Measurements from ENCODE around the gene SNX14.

DNA sequence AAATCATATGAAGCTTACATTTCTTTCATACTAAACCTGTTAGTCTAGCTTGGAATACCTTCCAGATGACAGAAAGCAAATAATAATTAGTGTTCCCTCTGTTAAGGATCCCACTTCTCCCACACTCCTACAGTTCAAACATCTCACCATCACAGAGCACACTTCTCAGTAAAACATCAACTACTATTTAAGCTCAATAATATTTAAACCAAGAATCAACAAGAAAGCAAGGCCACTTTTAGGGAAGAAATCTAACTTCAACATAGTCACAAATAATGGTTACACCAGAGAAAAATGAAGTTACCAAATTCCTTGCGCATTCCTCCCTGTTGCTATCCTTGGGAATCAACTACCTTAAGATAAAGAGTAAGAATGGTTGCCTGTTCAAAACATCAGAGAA lies 1.6 kb downstream of the SNX14 start:
- TF ChIP-seq EZH2 (IDR thresholded peaks at IDR 0.05; ENCODE audit: borderline replicate concordance, low read depth, low read length, poor library complexity, severe bottlenecking): no peak
- TF ChIP-seq, protein P1, sequence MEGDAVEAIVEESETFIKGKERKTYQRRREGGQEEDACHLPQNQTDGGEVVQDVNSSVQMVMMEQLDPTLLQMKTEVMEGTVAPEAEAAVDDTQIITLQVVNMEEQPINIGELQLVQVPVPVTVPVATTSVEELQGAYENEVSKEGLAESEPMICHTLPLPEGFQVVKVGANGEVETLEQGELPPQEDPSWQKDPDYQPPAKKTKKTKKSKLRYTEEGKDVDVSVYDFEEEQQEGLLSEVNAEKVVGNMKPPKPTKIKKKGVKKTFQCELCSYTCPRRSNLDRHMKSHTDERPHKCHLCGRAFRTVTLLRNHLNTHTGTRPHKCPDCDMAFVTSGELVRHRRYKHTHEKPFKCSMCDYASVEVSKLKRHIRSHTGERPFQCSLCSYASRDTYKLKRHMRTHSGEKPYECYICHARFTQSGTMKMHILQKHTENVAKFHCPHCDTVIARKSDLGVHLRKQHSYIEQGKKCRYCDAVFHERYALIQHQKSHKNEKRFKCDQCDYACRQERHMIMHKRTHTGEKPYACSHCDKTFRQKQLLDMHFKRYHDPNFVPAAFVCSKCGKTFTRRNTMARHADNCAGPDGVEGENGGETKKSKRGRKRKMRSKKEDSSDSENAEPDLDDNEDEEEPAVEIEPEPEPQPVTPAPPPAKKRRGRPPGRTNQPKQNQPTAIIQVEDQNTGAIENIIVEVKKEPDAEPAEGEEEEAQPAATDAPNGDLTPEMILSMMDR (conservative IDR thresholded peaks at IDR 0.05; ENCODE audit: low read depth, low read length): no peak
